Measurements from ENCODE around the gene MYBPC3.

DNA sequence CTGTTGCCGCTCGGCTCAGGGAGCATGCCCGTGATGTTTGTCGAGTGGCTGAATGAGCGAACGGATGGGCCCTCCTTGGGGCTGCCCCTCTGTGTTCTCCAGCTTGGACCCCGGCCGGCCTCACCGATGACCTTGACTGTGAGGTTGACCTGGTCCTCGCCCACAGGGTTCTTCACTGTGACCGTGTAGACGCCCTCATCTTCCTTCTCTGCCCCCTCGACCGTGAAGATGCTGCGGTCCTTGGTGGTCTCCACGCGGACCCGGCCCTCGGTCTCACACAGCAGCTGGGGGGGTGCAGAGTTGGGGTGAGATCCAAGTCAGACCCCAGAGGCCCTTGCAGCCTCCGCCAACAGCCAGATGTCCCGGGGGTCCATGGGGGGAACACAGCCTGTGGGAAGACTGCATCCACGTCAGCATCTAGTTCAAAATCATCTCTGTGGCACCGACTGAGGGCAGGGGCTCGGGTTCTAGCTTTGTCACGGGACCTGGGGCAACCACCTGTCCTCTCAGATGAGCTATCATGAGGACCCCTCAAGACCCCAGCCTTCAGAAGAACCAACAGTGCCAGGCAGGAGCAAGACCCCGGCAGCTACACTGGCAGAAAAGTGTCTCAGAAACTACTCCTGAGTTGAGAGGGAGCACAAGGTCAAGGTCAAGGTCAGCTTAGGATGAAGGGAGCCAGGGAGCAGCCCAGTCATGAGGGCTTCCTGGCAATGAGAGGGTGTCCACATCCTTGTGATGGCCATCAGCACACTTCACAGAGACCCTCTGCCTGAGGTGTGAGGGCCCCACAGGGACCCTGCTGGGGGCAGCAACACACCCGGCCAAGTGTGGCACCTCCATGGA, 13.9 kb downstream of the MYBPC3 start:
- TF ChIP-seq NR2C2 (IDR thresholded peaks at IDR 0.05; ENCODE audit: borderline replicate concordance, control insufficient read depth, insufficient read length, low read depth) = no peak
- TF ChIP-seq RBBP5 (conservative IDR thresholded peaks at IDR 0.05) = no peak
- TF ChIP-seq, protein P1, sequence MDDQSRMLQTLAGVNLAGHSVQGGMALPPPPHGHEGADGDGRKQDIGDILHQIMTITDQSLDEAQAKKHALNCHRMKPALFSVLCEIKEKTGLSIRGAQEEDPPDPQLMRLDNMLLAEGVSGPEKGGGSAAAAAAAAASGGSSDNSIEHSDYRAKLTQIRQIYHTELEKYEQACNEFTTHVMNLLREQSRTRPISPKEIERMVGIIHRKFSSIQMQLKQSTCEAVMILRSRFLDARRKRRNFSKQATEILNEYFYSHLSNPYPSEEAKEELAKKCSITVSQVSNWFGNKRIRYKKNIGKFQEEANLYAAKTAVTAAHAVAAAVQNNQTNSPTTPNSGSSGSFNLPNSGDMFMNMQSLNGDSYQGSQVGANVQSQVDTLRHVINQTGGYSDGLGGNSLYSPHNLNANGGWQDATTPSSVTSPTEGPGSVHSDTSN (IDR thresholded peaks at IDR 0.05; ENCODE audit: insufficient replicate concordance, low read depth, low read length) = no peak
- TF ChIP-seq POLR2A (IDR thresholded peaks at IDR 0.05; ENCODE audit: low read depth, low read length) = no peak
- TF ChIP-seq CTCF (IDR thresholded peaks at IDR 0.05 in 2 of 3, conservative IDR thresholded peaks at IDR 0.05 in 1 of 3; ENCODE audit: control insufficient read depth in 2 of 3, extremely low read depth in 1 of 3, insufficient read depth in 1 of 3, low read depth in 3 of 3, low read length in 3 of 3) = no peak

Measured in GM12878 (cell line).